ENCODE results near the gene RAD9A.

The RAD9A gene

DNA sequence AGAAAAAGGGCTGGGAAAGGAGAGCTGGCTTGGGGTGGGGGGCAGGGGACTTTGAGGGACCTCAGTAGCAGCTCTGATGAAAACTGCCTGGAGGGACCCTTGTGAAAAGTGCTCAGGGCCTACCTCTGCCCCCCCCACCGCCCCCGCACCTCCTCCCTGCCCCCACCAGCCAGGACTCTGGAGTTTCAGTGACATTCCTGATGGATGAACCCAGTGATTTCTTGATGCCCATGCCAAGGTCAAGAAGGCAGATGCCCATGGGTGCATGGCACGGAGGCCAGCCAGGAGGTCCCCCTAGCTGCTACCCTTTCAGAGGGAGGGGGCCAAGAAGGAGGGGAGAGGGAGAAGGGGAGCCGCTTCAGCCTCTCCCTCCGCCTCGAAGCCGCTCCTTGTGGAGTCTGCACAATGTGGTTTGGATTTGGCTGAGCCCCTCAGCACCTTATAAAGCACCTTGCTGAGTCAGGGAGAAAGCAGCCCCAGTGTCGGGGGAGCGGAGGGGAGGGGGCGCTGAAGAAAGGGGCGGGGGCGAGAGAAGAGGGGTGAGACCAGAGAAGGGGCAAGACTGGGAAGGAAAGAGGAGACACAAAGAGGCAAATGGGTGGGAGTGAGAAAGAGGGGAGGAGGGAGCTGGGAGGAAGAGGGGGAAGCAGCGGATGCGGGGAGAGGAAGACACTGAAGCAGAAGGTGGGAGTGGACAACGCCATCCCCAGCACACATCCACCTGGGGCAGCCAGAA lies 16.3 kb upstream of the RAD9A start:
- DNase-seq, result no peak

DNA sequence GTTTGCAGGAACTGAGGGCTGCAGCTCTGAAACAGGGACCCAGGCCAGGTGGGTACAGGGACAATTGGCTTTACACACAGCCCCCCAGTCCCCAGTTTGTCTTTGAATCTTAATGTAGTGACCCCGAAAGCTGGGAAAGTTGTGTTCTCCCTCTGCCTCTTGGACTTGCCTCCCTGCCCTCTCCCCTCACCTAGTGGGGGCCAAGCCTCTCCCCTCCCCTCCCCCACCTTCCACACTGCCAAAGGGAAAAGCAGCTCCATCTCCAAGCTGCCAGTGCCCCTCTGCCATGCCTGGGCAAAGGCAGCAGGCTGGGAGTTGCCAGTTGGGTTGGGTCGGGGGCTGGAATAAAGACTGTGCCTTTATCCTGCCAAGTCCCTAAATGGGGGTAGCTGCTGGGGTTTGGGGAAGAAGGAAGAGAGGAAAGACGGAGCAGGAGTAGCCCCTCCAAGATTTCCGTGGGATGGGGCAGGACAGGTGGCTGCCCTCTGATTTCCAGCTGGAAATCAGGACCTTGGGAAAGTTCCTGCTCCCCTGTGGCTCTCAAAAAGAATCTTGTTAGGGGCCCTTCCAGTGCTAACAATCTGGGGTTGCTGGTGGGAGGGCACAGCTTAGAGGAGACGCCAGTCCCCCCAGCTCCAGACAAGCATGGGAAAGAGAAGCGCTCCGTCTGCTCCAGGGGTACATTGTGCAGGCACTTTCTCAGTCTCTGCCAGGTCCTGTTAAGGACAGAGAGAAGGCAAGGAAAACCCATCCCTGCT lies 15.5 kb upstream of the RAD9A start:
- DNase-seq, result no peak

- DNase-seq, result no peak
Measured at GRCh38 chr11:67376873-67377808, 14.6 kb upstream of the RAD9A start.

DNA sequence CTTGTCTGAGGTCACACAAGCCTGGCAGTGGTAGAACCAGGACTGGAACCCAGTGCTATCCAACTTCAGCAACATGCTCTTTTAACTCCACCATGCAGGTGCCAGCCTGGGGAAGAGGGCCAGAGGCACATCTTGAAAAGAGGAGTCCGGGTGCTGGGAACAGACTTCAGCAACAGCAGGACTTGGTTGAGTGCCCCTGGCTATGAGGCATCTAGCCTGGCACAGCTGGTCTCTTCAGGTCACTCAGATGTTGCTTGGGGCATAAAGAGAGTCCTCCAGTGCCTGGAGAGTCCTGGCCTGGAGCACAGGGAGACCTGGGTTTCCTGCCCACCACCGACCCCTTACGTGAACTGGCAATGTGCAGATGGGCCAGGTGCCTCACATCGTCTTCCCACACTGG lies 13.2 kb upstream of the RAD9A start:
- no peak for DNase-seq

DNA sequence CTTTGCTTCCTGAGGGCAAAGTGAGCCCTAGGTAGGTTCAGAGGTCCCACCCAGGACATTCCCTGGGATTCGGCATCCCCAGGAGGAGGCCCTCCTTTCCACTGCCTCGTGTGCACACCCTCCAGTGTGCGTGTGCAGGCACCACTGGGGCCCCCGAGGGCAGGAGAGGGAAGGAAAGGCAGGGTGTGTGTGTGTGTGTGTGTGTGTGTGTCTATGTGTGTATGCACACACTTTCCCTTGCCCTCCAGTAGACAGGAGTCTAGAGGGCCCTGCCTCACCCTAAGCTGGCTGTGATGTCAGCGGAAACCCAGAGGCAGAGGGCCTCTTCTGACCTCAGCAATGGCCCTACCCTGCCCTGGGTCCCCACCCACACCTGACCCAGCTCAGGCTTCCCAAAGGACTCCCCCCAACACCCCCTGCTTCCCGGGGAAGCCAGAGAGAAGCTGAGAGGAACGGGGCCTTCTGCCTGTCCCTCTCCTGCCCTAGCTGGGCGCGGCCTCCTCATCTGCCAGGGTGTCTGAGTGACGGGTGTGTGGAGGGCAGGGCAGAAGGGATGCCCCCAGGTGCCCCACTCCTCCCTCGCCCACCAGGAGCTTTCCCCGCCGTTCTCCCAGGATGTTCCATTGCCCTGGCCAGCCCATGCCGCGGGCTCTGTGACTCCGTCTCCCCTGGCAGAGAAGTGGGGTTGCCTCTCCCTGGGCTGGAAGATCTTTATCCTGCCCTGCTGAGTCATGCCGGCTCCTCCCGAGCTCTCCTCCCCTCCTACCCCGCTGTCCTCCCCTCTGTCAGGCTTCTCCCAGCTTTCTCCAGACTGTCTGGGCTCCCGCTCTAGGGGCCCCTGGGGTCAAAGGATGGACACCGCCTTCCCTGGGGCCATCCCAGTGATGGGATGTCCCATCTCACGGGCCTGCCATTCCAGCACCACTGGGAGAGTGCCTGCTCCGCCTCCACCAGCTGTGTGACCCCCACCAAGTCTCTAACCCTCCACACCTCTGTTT lies 12.4 kb upstream of the RAD9A start:
- DNase-seq, result no peak

DNA sequence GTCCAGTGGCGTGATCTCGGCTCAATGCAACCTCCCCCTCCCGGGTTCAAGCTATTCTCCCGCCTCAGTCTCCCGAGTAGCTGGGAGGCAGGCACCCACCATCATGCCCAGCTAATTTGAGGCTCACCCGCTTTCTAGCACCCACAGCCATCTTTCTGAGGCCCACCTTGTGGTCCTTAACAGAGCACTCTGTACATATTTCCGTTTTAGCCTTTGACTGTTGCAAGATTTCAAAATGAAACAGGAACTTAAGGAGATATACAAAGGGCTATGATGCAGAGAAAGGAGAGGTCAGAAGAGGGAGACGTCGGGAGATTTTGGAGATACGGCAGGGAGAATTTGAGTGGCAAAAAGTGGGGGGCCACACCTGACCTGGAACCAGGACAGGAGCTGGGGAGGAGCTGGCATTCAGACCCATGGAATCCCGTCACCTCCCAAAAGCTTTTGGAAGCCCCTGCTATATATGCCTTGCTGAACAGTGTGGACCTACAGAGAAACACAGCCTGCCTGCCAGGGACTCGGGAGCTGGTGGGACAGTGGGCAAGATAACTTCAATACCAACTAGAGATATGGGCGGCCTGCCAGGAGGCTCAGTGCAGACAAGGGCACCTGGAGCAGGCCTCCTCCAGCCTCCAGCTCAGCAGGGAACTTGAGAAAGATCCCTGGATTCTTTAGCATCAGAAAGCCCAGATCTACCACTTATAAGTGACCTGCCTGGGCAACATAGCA lies 10.4 kb upstream of the RAD9A start:
- no peak for DNase-seq

DNA sequence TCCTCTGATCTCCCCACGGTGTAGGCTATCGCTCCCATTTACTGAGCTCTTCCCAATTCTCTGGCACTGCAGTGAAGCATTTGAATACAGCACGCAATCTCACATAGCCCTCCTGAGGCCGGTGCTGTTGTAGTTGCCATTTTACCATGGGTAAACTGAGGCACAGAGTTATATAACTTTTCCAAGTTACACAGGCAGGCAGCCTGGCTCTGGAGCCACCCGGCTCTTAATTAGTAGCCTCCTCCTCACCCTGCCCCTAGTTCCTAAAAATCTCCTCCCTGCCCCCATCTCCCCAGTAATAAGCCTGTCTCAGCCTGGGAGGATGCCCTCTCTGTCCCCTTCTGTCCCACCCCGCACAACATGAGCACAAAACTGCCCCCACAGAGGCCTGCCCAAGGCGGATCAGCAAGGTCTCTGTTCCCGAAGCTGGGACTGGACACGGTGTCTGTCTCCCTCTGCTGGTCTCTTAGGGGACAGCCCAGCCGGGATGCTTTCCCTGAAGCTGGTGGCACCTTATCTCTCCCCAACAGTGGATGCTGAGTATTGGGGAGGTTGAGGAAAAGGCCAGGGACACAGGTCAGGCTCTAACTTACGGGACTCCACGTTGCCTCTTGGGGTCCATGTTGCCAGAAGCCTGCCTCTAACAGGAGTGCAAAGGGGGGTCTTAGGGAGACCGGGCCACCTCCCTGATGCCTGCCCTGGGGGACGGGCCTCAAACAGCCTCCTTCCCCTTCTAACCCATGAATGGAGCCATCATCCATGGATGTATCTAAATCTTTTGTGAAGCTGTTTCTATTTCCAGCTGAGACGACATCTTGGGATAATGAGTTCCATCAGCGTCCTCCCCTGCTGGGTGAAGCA lies 9.3 kb upstream of the RAD9A start:
- peak; percentile 58 to 80 (median 74) for DNase-seq

DNA sequence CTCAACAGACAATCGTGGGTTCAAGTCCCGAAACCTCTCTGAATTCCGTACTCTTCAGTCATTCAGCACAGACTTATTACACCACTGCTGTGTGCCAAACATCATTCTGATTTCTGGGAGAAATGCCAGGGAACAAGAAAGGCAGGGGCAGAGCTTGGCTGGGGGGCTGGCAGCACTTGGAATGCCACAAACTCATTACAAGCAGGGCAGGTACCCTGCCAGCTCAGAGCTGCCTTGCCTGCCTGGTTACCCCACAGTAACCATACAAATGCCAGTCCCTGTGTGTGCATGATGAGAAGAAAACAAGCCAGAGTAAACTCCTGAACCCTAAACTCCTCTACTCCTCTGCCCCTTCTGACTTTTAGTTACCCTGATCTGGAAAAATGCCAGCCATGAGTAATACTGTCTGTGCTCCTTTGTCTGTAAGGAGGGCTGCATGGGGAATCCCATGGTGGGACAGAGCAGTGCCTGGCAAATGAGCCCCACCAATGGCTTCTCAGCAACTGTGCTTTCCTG lies 6.9 kb upstream of the RAD9A start:
- no peak for DNase-seq

DNA sequence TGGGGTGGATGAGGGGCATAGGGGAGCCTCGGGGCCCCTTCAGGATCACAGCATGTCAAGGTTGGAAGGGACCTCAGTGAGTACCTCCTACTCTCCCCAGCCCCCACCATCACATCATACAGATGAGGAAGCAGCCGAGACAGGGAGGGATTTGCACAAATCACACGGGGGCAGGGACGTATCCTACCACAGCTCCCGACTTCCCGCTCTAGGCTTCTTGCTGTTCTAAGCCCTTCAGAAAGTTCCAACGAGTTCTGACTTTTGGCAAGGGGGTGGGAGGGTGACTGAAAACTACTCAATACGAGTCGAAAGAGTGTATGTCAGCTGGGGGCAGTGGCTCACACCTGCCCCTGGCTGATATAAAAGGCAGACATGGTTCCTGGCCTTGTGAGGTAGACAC lies 4.7 kb upstream of the RAD9A start:
- DNase-seq, result no peak

DNA sequence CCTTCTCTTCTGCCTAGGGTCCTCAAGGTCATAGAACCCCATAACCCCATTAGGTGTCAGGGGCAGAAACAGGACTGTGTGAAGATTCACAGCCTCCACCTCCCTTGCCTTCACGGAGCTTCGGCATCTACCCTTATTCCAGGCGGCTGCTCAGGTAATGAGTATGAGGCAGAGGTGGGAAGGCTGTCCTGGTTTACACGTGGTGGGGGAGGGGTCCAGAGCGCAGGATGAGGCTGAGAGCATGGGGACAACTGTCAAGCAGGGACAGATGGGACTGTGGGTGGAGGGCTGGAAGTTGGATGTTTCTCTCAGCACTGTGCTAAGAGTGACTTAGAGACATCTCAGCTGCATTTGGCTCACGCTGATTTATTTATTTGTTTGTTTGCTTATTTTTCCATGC lies 4.3 kb upstream of the RAD9A start:
- no peak for DNase-seq

DNA sequence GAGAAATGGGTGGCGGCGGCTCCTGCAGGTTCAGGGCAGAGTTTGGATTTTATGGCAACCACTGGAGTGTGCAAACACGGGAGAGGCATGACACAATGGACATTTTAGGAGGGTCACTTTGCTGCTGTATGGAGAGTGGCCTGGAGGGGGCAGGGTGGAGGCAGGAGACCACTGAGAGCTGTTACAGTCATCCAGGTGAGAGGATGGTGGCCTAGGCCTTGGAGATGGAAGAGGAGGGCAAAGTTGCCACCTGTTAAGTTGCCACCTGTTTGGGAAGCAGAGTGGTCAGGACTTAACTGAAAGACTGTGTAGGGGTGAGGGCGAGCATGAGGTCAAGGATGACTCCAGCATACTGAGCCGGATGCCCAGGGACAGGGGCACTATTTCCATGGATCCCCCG lies 2.3 kb upstream of the RAD9A start:
- DNase-seq, result peak in 2 of 5 donors; percentile 28 to 38

DNA sequence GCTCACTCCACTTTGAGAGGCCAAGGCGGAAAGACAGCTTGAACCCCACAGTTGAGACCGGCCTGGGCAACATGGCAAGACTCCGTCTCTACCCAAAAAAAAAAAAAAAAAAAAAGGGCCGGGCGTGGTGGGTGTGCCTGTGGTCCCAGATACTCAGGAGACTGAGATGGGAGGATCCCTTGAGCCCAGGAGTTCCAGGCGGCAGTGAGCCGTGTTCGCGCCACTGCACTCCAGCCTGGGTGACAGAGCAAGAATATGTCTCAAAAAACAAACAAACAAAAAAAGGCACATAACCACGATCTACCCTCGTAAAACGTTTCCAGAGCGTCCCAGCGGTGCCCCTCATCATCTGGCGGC lies 861 bp upstream of the RAD9A start:
- no peak for DNase-seq

DNA sequence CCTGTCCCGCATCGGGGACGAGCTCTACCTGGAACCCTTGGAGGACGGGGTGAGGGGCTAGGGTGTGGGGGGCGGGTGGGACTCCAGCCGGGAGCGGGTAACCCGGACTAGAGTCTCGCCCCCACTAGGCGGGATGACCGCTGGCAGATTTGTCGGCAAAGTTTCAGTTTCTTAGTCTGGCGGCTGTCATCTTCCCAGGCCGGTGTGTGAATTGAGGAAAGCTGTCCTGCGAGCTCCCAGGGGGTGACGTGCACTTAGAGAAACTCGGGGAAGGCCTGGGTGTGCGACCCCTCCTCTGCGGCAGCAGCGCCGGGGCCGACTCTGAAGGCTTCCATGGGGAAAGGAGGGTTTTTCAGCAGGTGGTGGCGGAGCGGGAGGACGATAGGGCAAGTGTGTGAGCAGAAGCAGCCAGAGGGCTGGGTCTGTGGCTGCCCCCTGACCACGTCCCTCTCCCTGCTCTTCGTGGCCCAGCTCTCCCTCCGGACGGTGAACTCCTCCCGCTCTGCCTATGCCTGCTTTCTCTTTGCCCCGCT lies 463 bp downstream of the RAD9A start:
- no peak for DNase-seq

DNA sequence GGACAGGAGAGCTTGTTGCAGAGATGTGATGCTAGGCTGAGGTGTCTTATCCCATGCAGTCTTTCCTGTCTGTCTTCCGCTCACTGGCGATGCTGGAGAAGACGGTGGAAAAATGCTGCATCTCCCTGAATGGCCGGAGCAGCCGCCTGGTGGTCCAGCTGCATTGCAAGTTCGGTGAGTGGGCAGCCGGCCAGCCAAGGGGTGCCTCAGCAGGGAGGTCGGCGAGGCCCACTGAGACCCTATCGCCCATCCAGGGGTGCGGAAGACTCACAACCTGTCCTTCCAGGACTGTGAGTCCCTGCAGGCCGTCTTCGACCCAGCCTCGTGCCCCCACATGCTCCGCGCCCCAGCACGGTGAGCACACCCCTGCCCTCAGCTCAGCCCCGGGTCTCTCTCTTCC lies 1.7 kb downstream of the RAD9A start:
- no peak for DNase-seq

DNA sequence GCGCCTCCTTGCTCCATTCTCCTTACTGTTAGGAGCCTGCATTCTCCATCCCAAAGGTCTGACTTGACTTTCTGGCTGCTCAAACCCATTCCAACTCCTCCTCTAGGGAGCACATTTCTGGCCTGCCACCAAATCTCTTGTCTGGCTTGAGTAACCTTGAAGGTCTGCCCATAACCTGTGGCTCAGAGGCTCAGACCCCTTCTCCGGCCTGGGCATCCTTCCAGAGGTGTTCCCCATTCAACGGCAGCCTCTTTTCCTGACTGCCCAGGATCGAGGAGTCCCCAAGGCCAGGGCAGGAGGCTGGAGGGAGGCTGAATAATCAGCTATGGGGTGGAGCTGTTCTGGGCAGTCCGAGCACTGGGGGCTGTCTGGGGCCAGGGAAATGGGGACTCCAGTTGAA lies 2.2 kb downstream of the RAD9A start:
- no peak for DNase-seq

DNA sequence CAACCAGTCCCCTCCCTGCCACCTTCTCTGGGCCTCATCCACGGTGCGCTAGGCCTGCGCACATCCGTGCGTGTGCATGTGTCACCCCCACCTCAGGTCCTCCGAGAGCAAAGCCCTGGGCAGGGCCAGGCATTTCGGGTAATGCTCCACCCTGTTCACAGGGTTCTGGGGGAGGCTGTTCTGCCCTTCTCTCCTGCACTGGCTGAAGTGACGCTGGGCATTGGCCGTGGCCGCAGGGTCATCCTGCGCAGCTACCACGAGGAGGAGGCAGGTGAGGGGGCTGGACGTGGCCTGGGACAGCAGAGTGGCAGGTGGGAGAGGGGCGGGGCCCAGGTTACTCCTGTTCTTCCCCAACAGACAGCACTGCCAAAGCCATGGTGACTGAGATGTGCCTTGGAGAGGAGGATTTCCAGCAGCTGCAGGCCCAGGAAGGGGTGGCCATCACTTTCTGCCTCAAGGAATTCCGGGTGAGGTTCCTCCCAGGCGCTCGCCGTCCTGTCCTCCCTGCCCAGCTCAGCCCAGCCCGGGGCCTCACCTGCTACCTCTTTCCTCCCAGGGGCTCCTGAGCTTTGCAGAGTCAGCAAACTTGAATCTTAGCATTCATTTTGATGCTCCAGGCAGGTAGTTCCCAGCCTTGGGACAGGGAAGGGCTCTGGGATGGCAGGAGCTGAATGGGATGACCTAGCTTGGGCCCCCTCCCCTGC lies 3.9 kb downstream of the RAD9A start:
- DNase-seq, result no peak

GRCh38 chr11:67396259-67396581 lies 4.4 kb downstream of the RAD9A start:
- no peak for DNase-seq

GRCh38 chr11:67396587-67397389 lies 5.0 kb downstream of the RAD9A start:
- no peak for DNase-seq

- DNase-seq, result no peak
Measured at GRCh38 chr11:67397536-67397935, 5.8 kb downstream of the RAD9A start.

Data from T-helper 1 cell (primary cell).